Right kidney (tissue), 1 donor: Measurements from ENCODE around the gene SHB.
"Not testable (repeated sequence)": the region's sequence is repeated elsewhere in the genome, so short reads cannot be mapped to it uniquely, and the experiment has no call there.

ENCODE experiments used
- DNase-seq: peaks from one replicate; pipeline ENCODE4 v3.0.0-alpha.2; 2016

SHB gene

DNA sequence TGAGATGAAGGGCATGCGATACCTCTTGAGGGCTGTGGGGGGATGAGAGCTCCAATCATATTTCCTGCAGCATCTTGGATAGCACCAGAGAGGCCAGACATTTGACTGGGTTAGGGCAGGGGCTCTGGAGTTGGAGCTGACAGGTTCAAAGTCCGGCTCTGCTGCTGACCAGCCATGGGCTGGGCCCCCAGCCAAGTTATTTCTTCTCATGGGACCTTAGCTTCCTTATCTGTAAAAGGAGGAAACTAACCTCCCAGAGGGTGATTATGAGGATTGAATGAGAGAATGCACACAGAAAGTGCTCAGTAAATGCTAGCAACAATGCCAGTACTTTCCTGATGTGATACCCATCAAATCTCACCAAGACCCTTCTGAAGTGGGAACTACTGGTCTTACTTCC, 99.9 kb downstream of the SHB start:
- no peak for DNase-seq

DNA sequence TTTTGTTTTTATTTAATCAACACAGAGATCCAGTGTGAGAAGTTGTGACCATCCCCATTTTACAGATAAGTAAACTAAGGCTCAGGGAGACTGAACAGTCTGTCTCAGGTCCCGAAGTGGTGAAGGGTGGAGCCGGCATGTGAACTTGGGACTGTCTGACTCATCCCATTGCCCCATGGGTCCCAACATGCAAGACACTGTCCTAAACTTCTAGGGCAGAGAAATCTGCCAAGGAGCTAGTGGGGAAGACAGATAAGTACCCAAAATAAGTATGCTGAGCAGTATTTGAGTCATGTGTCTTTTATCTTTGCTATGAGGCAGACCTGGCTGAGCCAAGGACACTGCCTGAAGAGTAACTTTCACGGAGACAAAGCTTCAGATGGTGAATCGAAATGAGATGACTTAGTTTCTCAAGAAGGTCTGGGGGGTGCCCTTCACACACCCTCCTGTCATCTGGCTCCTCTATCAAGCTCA, 100.8 kb downstream of the SHB start:
- DNase-seq, result no peak

- no peak for DNase-seq
Observed at GRCh38 chr9:37967761-37968080, 101.3 kb downstream of the SHB start.

DNA sequence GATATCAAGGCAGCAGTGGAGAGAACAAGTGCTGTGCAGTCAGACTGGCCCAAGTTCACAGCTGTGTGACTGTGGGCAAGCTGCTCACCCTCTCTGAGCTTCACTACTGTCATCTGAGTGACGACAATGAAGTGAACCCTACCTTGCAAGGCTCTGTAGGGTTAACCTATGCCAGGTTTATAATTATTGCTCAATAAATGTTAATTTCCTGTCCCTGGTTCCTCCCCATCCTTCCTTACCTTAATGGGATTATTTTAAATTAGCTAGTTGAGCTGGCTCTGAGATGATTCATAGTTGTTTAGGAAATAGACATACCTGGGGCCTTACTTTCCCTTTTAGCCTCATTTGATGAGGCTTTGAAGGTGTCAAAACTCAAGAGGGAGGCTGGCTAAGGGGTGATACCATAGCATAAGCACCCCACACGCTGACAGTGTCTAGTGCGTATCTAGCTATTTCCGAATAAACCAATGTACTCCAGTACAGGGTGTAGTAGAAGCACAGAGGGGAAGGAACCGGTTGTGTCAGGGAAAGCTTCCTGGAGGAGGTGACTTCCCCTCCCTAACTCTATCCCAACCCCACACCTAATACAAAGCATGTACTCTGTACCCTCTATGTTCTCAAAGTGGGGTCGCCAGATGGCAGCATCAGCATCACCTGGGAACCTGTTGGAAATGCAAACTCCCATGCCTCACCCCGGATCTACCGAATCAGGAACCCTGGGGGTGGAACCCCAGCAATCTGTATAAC, 101.8 kb downstream of the SHB start:
- no peak for DNase-seq

- no peak for DNase-seq
Observed at GRCh38 chr9:37966412-37967013, 102.5 kb downstream of the SHB start.

DNA sequence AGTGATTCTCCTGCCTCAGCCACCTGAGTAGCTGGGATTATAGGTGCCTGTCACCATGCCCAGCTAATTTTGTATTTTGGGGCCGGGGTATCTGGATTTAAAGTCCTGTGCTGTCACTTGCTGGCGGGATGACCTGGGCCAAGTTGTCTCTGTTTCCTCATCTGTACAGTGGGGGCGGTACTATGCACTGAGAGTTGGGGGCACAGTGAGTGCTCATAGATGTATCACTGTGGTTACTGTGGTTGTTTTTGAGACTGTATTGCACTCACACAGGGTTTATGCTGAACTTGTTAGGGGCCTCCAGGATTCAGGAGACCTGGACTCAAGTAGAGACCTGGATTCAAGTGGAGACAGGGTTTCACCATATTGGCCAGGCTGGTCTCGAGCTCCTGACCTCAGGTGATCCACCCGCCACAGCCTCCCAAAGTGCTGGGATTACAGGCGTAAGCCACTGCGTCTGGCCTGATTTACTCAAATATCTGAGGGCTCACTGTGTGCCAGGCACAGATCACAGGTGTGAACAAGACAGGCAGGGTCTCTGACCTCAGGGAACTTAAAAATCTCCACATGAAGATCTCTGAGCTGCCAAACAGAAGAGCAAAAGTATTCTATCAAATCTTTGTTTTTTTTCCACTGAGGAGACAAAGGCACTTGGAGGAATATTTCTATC, 103.2 kb downstream of the SHB start:
- not testable (repeated sequence) for DNase-seq

DNA sequence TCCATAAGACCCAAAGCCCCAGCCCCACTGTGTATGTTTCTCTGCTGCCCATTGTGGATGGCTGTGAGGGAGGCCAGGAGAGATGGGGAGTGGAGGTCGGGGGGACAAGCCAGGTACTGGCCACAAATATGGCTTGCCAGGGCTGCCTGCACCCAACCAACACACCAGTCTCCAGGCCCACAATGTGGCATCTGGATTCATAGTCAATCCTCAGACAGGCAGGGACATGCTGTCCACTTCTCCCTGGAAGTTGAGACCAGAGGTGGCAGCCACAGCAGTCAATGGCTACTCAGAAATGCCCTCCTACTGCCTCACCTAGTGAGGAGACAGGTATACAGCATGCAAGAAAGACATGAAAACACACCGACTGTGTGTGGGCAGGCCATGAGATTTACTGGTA, 103.9 kb downstream of the SHB start:
- DNase-seq, result no peak

DNA sequence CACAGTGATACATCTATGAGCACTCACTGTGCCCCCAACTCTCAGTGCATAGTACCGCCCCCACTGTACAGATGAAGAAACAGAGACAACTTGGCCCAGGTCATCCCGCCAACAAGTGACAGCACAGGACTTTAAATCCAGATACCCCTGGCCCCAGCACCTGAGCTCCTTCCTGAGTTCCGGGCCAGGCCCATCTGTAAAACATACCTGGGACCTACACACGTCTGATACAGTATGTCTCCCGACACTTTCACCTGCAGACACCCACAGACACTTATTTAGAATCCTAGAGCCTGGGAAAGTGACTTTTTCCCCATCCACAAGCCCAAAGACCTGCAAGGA, 104.3 kb downstream of the SHB start:
- DNase-seq, result no peak

GRCh38 chr9:37963936-37964739, 104.9 kb downstream of the SHB start:
- no peak for DNase-seq

DNA sequence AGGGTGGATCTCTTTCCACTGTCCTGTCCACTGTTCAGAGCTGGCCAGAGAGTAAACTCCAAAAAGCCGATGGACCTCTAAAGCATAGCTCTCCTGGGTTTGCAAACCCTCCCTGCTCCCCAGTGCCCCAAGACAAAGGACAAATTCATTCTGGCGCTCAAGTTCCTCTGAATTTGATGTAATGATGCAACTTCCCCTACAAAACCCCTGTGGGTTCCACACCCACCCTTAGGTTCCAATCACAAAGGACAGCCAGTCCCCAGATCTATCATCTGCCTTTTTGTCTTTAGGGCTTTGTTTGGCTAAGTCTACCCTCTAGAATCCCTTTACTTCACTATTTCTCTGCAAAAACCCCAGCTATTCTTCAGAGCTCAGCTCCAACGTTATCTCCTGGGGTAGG, 107.7 kb downstream of the SHB start:
- no peak for DNase-seq

- DNase-seq, result no peak
Observed at GRCh38 chr9:37960631-37961030, 108.4 kb downstream of the SHB start.

GRCh38 chr9:37959976-37960375, 109.1 kb downstream of the SHB start:
- DNase-seq, result no peak

GRCh38 chr9:37958154-37958553, 110.9 kb downstream of the SHB start:
- DNase-seq, result no peak

DNA sequence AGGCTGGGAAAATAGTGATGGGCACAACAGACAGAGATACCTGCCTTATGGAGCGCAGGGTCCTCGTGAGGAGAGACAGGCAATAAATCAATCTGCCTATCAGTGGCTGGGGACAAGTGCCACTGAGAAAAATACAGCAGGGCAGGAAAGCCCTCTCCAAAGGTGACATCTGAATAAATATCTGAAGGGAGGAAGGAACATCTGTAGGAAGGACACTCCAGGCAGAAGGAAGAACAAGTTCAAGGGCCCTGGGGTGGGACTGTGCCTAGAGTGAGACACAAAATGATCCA, 111.4 kb downstream of the SHB start:
- DNase-seq, result no peak

- DNase-seq, result no peak
Observed at GRCh38 chr9:37956904-37957663, 111.9 kb downstream of the SHB start.

DNA sequence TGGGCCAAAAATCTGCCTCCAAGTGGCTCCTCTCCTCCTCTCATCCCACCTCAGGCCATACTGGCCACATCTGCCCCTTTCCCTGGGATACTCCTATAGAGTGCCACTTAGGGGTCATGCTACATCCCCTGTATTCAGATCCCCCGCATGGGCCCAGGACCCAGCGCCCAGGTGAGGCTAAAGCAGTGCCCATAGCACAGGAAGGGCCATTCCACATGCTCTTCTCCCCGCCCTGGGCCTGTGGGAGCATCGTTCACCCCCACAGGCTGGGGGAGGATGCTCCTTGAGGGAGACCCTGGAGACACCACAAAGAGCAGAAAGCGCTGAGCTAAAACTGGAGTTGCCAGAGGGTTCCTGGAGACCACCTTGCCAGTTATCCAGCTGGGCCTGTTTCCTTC, 112.6 kb downstream of the SHB start:
- no peak for DNase-seq

- DNase-seq, result no peak
Observed at GRCh38 chr9:37955781-37956422, 113.1 kb downstream of the SHB start.

- DNase-seq, result no peak
Observed at GRCh38 chr9:37954581-37954981, 114.4 kb downstream of the SHB start.

DNA sequence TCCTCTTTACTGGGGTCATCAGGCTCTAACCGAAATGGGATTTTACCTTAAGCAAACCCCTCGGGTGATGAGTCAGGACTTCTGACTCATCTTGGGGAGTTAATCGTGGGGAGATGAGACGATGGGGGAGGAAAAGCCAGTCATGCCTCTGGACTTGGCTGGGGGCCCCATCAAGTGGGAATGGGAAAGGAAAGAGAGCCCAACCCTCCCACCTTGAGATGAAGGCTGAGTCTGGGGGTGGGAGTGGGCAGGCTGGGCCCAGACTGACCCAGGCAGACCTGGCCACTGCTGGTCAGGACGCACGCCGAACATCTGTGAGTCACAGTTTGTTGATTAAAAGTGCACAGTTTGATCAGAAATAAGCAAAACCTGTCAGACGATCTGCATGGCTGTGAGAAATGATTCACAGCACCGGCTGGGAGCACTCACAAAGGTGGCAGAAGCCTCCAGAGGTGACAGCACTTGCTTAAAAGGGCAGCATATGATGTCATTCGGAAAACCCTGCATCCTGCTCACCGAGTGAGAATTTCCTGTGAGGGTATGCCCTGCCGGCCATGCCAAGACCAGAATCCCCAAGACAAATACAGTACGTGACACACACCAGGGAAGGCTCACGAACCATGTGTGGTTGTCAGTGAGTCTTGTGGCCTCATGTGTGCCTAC, 115.1 kb downstream of the SHB start:
- no peak for DNase-seq

DNA sequence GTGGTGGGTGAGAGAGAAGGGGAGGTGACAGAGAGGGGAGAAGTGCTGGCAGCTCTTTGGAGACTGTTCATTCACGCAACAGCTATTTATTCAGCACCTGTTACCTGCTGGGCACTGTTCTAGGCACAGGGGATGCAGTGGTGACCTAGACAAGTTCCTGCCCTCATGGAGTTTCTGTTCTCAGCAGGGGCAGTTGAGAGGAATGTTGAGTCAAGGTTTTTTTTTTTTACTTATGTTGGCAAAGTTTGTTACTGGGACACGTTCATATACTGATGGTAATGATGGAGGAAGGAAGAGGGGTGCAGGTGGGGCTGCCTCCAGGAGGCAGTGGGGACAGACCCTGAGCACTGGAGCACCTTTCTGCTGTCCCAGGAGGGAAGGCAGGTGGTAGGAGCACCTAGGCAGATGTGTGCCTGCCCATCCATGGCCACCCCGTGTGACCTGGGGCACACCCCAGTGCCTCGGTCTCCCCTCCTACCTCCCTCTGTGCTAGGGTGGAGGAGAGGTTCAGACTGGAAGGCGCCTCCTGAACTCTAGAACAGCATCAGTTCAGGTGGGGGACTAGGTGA, 115.7 kb downstream of the SHB start:
- DNase-seq, result no peak

- no peak for DNase-seq
Observed at GRCh38 chr9:37952731-37953130, 116.3 kb downstream of the SHB start.
